GDM1 (cell line): ENCODE measurements around the gene GAA.

ENCODE experiments used
- DNase-seq: peaks from one replicate; lab custom pipeline; 2025; lab: John Stamatoyannopoulos, UW

The GAA gene

GRCh38 chr17:80104321-80104955 is 3.1 kb downstream of the GAA start:
- DNase-seq = no peak

GRCh38 chr17:80104956-80105375 is 3.6 kb downstream of the GAA start:
- no peak for DNase-seq

GRCh38 chr17:80105762-80106161 is 4.4 kb downstream of the GAA start:
- no peak for DNase-seq

GRCh38 chr17:80106176-80106575 is 4.8 kb downstream of the GAA start:
- no peak for DNase-seq

GRCh38 chr17:80106751-80107150 is 5.4 kb downstream of the GAA start:
- no peak for DNase-seq

- no peak for DNase-seq
Measured at GRCh38 chr17:80107231-80108021, 6.0 kb downstream of the GAA start.

GRCh38 chr17:80108036-80108971 is 6.9 kb downstream of the GAA start:
- DNase-seq = no peak

GRCh38 chr17:80109066-80109660 is 7.8 kb downstream of the GAA start:
- DNase-seq = no peak

- no peak for DNase-seq
Measured at GRCh38 chr17:80109713-80110446, 8.5 kb downstream of the GAA start.

- no peak for DNase-seq
Measured at GRCh38 chr17:80110447-80110812, 9.0 kb downstream of the GAA start.

GRCh38 chr17:80110927-80111701 is 9.7 kb downstream of the GAA start:
- DNase-seq = no peak

- no peak for DNase-seq
Measured at GRCh38 chr17:80111702-80112470, 10.5 kb downstream of the GAA start.

GRCh38 chr17:80112471-80113032 is 11.2 kb downstream of the GAA start:
- DNase-seq = no peak

GRCh38 chr17:80113033-80113484 is 11.7 kb downstream of the GAA start:
- DNase-seq = no peak

- no peak for DNase-seq
Measured at GRCh38 chr17:80114758-80115157, 13.4 kb downstream of the GAA start.

- no peak for DNase-seq
Measured at GRCh38 chr17:80115159-80115558, 13.8 kb downstream of the GAA start.

- DNase-seq = no peak
Measured at GRCh38 chr17:80116276-80116920, 15.0 kb downstream of the GAA start.

GRCh38 chr17:80116921-80117380 is 15.6 kb downstream of the GAA start:
- DNase-seq = no peak
